HG02763 (cell line): ENCODE data around the gene SAMD4A.

ENCODE experiments used
- ATAC-seq: cut with Tn5 transposase; IDR thresholded peaks from one replicate; pipeline ENCODE4 v1.9.1; 2021; ENCODE audit warnings: mild to moderate bottlenecking, moderate library complexity; ENCODE audit not compliant: unreplicated experiment

SAMD4A gene

DNA sequence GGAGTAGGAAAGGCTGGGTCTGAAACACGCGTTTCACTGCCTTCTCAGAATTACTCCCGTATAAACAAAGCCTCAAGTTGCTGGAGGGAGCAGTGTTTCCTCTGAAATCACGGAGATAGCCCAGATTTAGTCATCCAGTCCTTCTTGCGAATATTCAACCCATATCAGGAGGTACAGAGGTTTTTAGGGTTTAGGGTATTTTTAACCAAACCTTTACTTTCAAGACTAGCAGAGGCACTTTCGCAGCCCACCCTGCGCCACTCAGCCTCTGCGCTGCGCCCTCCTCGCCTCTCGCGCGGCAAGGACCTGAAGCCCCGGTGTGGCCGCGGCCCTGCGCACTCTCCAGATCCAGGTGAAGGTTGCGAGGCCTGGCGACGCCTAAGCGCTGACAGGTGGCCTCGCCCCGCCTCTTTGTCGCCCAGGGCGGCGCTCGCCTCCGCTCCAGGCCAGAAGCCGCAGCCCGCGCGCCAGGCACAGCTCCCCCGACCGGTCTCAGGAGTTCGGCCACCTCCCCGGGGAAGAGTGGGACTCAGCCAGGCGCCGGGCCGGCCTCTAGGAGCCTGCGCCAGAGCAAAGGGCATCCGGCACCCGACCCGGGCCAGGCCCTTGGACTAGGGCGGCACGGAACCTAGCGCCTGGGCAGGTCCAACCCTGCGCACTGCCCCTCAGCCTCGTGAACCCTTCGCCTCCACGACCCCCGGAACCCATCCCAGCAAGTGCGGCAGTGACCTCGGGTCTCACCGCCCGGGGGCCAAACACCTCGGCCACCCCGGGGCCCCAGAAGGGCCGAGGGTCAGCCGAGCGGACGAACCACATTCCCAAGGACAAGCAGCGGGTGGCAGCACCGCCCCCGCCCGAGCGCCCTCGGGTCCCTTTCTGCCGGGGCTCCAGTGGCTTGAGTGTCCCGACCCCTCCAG lies 1.8 kb upstream of the SAMD4A start:
- peak; percentile 29 for ATAC-seq

DNA sequence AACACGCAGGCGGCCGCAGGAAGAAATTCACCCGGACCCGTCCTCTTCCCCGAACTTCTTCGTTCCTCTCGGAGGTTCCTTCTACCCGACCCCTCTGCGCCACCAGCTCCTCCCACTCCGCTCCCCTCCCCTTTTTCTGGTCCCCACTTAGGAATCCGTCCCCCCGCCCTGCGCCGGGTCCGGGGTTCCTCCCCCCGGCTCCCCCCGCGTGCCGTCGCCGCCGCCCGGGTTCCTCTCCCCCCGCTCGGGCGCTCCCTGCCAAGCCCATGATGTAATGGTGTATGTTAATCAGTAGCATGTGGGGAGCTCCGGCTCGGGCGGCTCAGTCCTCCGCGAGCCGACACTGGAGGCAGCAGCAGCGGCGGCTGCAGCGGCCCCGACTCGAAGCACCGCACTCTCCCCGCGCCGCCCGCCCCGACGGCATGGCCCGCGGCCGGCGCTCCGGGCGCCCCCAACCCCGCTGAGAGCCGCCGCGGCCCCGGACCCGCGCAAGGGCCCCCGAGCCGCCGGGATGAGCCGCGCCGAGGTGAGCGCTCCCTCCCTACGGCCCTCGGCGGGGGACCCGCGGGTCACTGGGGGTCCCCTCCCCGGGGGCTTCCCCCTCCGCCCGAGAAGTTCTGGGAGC lies 1.0 kb upstream of the SAMD4A start:
- ATAC-seq, result peak; percentile 43

DNA sequence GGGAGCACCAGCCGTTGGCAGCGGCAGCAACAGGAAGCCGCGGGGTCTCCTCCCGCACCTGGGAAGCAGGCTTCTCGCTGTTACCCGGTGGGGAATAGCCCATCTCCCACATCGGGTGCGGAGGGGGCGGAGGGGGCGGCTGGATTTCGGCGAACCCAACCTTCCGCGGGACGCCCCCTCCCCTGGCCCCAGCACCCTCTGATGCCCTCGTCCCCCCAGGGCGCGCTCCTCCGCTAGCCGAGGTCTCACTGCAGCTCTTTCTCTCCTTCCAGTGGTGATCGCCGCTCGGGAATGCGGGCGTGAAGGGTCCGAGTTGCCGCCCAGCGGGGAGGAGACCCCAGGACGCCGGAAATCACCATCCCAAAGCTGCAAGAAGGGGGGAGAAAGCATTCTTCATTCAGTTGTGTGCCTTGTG lies 303 bp downstream of the SAMD4A start:
- peak; percentile 0 for ATAC-seq

DNA sequence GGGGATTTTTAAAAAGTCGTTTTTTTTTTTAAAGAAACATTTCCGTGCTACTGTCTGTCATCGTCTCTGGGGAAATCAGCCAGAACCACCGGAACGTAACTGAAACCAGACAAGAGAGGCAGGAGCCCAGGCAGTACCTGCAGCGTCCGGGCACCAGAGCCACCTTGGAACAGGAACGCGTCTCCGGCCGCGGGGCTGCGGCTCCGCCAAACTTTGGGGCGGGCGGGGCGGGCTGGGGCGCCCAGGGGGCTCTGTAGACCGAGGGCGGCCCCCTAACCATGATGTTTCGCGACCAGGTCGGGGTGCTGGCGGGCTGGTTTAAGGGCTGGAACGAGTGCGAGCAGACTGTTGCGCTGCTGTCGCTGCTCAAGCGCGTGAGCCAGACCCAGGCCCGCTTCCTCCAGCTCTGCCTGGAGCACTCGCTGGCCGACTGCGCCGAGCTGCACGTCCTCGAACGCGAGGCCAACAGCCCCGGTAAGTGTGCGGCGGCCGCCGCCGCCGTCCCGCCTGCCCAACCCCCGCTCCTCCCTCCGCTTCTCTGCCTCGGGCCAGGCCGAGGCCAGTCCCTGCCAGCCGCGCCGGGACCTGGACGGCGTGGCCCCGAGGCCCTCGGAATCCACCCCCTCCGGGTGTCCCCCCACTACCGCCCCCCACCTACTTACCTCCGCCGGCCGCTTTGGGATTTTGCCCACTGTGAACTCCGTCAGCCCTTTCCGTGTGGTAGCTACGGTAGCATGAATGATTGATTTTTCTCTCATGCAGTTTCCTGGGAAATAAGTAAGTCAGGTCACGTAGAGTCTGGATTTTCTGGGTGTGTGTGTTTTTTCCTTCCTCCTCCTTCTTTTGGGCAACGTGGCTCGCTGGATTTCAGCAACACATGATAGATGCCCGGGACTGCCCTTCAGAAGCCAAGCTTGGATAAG lies 972 bp downstream of the SAMD4A start:
- ATAC-seq, result no peak

DNA sequence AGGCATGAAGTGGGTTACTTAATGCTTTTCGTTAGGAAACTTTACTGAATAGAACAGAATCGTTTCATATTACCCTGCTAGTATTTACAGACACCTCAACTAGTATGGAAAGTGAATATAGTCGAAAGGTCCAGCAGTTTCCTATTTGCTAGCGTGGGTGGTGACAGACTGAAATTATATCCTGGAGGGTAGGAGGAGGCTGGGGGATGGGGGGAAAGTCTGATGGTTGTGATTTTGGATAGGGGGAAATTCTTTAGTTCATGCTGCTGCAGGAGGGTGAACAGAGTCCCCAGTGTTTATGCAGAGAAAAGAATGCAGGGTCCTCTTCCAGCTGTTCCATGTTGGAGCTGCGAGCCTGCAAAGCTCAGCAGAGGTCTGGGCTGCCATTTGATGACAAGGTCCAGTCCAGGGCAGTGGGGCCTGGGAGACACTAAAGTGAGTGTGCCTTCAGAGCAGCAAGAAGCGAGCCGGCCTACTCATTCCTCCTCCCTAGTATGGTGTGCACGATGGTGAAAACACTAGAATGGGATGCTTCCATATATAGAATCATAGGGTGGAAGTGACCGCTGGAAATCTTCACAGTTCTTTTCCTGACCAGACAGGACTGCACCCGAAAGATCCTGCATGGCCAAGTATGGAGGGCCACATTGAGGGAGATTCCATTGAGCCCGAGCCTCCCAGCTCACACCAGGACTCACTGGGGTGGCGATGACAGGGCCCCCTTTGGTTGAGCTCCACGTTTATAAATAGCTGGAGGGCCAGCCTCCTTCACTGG lies 2.1 kb downstream of the SAMD4A start:
- ATAC-seq, result no peak

DNA sequence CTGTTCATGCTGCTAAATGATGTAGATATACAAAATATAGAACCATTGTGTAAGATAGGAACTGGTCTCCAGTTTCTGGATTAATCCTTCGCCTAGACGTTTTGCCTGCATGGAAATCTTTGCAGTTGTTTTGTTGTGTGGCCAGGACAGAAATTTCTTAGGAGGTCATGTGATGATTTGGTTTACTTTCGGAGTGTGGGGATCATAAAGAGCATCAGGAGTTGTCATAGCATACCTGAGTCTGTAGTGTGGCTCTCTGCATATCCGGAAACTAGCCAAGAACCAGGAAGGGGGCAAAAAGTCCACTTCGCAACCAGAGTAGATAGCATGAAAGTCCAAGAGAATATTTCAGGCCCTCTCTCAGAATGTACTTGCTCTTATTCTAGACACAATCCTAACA lies 3.1 kb downstream of the SAMD4A start:
- no peak for ATAC-seq

DNA sequence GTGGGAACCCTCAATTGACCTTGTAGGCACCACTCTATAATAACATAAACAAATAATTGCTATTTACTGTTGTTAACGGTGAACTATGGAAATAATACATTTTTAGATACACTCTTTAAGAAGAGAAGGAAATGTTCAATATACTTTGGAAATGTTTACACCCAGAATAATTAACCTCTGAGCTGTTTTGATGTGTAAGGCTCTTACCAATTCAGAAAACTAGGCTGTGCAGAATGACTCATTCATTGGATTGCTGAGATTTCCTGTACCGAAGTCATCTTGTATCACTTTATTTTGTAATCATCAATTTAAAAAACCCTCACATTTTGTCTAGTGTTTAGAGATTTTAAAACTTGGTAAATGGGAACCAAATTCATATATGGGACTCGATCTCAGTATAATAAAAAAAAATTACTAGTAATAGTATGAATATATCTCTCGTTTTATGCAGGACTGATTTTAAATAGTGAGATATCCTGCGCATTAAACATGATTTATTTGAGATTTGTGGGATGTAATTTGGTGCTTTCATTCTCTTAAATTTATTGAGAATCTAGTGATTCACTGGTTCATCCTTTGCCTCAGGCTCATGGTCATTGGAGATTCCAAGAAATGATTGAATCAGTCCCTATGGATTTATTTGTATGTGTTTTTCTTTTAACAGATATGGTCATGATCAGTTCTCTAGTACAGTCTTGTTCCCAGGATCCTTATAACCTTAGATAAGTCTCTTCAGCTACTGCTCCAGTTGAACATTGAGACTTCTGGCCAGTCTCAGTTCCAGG lies 3.9 kb downstream of the SAMD4A start:
- no peak for ATAC-seq

DNA sequence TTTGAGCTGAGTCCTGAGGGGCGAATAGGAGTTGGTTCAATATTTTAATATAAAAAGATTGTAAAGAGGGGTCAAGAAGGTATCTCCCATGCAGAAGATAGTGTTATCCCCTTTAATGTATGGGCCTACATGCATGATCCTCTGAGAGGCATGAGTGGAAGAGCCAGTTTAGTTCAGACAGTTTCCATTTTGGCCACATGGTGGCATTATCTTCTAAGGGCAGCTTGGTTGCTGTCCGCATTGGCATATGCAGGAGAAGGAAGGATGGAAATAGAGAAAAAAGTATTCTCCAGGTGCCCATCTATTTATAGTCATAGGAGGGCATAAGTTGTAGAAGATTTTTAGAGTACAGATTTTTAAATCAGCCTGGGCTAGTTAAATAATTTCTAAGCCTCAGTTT lies 5.4 kb downstream of the SAMD4A start:
- ATAC-seq, result no peak

DNA sequence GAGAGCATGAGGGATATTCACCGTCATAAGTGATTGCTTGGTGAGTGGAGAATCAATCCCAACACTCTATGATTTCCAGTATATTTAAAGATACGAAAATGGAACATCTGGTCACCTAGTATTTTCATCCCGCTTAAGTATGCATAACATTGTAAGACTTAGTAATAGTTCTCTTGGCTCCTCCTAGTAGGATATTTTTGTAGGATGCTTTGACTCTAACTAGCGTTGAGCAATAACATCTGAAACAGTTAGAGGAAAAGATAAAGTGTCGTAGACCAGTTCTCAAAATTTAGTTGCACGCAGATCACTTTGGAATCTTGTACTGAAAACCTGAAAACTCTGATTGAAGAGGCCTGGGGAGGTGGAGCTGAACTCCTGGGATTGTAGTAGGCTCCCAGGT lies 7.6 kb downstream of the SAMD4A start:
- ATAC-seq, result no peak

DNA sequence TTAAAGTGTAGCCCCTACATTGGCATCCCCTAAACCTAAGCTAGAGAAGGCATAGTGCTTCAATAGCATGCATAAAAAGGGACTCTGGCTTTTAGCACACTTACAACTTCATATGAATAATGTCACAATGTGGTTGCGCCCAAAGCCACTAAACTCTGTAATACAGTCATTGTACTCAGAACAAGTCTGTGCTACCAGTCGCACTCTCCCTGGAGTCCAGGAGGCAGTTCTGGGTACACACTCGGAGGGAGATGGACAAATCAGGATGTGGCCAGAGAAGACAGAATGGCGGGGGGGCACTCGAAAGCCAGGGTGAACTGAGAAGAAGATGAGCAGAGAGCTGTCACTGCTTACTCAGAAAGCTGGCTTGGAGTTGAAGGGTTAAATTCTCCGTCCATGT lies 10.6 kb downstream of the SAMD4A start:
- no peak for ATAC-seq

DNA sequence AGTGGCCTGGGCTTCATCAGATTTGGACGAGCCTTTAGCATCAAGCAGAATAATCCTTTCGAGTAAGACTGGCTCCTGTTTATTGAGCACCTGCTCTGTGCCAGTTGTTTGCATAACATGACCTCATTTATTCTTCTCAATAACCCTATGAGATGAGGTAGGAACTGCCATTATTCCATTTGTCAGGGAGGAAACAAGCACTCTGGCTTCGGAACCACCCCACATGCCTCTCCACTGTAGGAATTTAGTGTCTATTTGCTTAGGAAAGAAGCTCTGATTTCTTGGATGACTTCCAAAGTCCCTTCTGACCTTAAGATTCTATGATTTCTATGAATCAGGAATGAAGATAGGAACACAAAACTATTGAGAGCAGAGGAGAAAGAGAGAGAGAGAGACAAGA lies 11.0 kb downstream of the SAMD4A start:
- no peak for ATAC-seq

DNA sequence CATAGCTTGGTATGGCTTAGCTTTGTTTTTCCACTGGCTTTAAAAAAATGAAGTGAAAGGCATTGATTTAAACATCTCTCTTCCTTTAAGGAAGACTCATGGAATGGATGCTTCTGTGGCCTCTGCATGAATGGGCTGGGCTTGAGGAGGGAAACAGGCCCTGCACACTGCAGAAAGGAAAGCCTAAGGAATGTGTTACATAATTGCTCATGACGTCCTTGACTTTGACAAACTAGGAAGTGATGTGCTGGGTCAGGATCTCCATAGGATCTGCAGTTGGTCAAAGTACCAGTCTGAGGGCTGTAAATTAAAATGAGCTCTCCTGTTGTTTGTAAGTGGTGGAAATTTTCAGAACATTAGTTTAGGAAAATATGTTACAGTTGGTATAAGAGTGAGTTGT lies 12.7 kb downstream of the SAMD4A start:
- ATAC-seq, result no peak

DNA sequence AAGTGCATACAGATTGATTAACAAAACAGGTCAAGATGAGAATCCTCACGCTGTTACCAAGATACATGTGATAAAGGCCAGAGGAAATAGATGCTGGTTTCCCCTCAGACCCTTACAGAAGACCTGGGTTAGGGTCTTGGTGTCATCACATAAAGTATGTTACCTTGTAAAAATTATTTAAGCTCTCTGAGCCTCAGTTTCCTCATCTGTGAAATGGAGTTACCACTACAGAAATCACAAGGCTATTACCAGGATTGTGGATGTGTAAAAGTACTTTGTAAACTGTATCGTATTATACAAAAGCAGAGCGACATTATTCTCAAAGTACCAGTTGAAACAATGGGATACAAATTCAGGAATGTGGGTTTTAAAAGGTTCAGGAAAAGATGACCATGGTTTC lies 14.0 kb downstream of the SAMD4A start:
- no peak for ATAC-seq

DNA sequence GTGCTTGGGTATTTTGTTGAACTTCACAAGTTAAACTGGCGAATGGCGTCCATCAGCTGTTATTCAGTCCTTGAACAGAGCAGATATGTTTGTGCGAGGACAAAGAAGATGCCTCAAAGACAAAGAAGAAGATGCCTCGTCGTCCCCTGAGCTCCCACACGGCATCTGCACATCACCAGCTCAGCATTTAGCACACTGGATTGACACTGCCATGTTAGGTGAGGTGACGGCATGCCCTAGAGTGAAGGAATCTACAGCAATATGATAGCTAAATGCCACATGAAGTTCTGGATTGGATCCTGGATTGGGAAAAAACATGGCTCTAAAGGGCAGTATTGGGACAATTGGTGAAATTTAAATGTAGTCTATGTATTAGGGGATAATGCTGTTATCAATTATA lies 15.4 kb downstream of the SAMD4A start:
- no peak for ATAC-seq

DNA sequence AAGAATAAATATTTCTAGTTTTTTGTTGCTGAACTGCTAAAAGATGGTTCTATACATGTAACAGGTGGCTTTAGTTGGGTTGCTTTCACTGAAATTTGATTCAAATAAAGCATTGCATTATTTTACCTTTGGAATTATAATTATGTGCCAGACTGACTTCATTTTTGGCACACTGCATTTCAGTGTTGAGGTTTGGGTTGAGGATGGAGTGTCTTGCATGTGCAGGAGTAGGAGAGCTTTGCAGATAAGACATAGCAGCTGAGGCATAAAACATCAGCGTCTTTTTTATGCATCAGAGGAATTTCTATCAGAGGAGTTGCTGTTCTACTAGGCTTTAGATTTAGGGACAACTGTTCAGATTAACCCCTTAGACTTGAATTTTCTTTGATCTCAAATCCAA lies 17.2 kb downstream of the SAMD4A start:
- no peak for ATAC-seq

DNA sequence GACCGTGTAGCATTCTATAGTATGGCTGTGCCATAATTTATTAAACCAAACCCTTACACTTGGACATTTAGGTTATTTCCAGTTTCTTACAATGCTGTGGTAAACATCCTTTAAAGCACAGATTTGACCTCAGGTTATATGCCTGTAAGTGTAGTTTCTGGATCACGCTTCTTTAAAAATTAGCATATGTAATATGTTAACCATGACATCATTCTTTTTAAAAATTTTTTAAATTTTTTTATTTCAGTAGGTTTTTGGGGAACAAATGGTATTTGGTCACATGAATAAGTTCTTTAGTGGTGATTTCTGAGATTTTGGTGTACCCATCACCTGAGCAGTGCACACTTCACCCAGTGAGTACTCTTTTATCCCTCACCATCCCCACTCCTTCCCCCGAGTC lies 18.3 kb downstream of the SAMD4A start:
- ATAC-seq, result no peak

DNA sequence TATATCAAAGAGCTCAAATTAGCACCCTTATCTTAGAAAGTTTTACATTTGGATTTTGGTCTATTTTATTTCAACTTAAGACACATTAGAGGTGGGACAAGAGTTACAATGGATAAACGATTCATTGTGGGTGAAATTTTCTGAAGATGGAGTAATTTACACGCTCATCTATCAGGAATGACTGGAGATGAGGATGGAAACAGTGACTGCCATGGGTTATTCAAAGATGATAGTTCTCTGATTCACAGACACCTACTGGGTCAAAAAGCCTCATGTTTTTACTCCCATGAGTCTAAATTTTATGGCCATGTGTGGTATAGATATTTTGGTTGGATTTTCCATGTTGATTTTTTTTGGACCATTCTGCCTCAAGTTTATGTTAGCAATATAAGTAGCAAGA lies 22.1 kb downstream of the SAMD4A start:
- no peak for ATAC-seq

DNA sequence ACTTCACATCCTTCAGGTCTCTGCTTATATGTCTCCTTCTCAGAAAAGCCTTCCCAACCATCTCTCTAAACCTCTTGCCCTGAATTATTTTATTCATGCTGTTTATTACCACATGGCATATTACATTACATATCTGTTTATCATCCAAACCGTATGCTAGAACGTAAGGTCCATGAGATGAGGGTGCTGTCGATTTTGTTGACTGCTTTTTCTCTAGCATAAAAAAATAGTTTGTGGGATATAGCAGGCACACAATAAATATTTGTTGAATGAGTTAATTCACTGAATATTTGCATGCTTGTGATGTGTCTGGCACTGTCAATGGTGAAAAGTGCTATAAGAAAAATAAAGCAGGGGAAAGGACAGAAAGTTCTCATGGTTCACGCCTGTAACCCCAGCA lies 22.9 kb downstream of the SAMD4A start:
- no peak for ATAC-seq

DNA sequence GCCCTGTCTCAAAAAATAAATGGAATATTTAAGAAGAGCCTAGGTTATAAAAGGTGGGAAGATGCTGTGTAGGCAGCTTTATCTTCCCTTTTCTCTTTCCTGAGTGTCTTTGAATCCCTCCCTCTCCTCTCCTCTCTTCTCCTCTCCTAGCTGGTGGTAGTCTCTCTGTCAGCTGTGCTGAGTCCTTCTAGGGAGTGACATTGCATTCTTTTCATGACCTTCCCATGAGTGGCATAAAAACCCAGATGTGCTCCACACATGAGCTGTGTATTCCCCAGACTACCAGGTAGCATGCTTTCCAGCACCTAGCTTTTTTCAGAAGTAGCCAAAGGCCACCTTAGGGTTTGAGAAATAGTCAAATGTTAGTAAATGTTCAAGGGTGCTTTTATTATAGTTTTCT lies 23.6 kb downstream of the SAMD4A start:
- no peak for ATAC-seq

DNA sequence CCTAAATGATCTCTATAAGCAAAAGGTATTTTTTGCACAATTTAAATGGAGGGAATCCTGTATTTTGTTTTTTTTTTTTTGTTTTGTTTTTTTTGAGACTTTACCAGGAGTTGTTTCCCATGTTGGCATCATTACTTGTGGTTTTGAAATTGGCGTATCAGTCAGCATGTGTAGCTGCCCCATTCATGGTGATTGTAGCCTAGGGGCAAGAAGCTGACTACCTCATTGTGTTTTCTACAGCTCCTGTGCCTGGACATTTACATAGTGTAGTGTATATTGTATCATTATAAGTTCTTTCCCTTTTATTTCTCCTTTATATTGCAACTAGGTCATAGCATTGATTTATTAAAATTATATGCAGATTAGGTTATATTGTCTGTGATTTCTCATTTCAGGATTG lies 24.5 kb downstream of the SAMD4A start:
- no peak for ATAC-seq
